HepG2 (cell line): ENCODE results near the gene LYPD3. TPM values are rescaled to one million over a fixed set of nuclear protein-coding genes. Genes with fewer than 3 reads are reported as not detected.

Experiments used
- ATAC-seq: fragments of 200-7000 bp; cut with Tn5 transposase; 3 replicates; pipeline ENCODE4 v1.9.1; 2020; ENCODE audit warnings: mild to moderate bottlenecking, moderate library complexity
- BruUV-seq: library from RNA; stranded (reverse); fragments of 400-500 nt; replicated peaks from 2 replicates; lab custom pipeline; 2021; lab: Mats Ljungman, UMichigan
- CTCF ChIA-PET: fragments of 300-600 bp; formaldehyde crosslinking; extraction: SDS; loops from one replicate; lab custom pipeline; 2021; ENCODE audit warnings: low total read pairs, inconsistent platforms, low intra/inter-chr PET ratio; lab: Yijun Ruan, JAX
- POLR2A ChIA-PET: fragments of 350-600 bp; sonication (Branson Sonifier 250); formaldehyde crosslinking; loops from one replicate; lab custom pipeline; 2020; ENCODE audit warnings: antibody characterized with exemption, inconsistent platforms; lab: Yijun Ruan, JAX
- DNase-seq: peaks from one replicate; pipeline ENCODE4 v3.0.0-alpha.2; 2015; ENCODE audit warnings: low spot score
- FAIRE-seq: peaks from 3 replicates; lab custom pipeline; 2011; peaks lifted over from hg19 to GRCh38; lab: Jason Lieb, UNC
- H2AFZ ChIP-seq: one replicate; pipeline ENCODE4 v1.6.1; 2011; ENCODE audit warnings: low read length, inconsistent platforms
- H3K27ac ChIP-seq: fragments of 300-600 bp; 3 replicates; pipeline ENCODE4 v1.8.0; 2011; ENCODE audit warnings: mixed run types, mild to moderate bottlenecking, mixed read lengths, low read length, inconsistent platforms; ENCODE audit not compliant: insufficient read depth; ENCODE audit errors: extremely low read length
- H3K27me3 ChIP-seq, 2 experiments: fragments of 200-600 bp in 1 of 2; 2 replicates in 1 of 2; 3 replicates in 1 of 2; pipeline versions ENCODE4 v1.6.0 to v1.8.0; 2011; ENCODE audit warnings: low read length in 2 of 2, mild to moderate bottlenecking in 2 of 2, moderate library complexity in 2 of 2, inconsistent platforms in 1 of 2; ENCODE audit not compliant: insufficient read depth in 2 of 2, control insufficient read depth in 1 of 2
- H3K36me3 ChIP-seq, 2 experiments: fragments of 200-600 bp in 1 of 2; replicated peaks in 1 of 2; 2 replicates in 1 of 2; 3 replicates in 1 of 2; pipeline versions ENCODE4 v1.5.1 to v1.8.0; 2011; ENCODE audit warnings: low read length in 2 of 2, inconsistent platforms in 1 of 2; ENCODE audit not compliant: insufficient read depth in 2 of 2, control insufficient read depth in 1 of 2
- H3K4me1 ChIP-seq: 2 replicates; pipeline ENCODE4 v1.5.1; 2012; ENCODE audit warnings: low read length, inconsistent platforms; ENCODE audit not compliant: insufficient read depth
- H3K4me2 ChIP-seq: 2 replicates; pipeline ENCODE4 v1.6.0; 2011; ENCODE audit warnings: low read depth, low read length, inconsistent platforms
- H3K4me3 ChIP-seq, 3 experiments: fragments of 200-600 bp in 1 of 3; sonication (generic), shearing (Covaris generic) in 1 of 3; replicated peaks in 1 of 3; 2 replicates each; pipeline ENCODE4 v1.5.1; 2011 to 2016; ENCODE audit warnings: low read length in 3 of 3, inconsistent platforms in 2 of 3, low read depth in 2 of 3, mild to moderate bottlenecking in 2 of 3, control low read depth in 1 of 3, mixed read lengths in 1 of 3; ENCODE audit not compliant: insufficient read depth in 1 of 3
- H3K79me2 ChIP-seq: one replicate; pipeline ENCODE4 v1.6.1; 2011; ENCODE audit warnings: low read length, inconsistent platforms; ENCODE audit not compliant: insufficient read depth
- H3K9ac ChIP-seq: 2 replicates; pipeline ENCODE4 v1.6.0; 2011; ENCODE audit warnings: mild to moderate bottlenecking, low read depth, low read length, inconsistent platforms; ENCODE audit not compliant: insufficient read depth
- H3K9me3 ChIP-seq: 2 replicates; pipeline ENCODE4 v1.5.1; 2012; ENCODE audit warnings: mild to moderate bottlenecking, low read length
- H4K20me1 ChIP-seq: 2 replicates; pipeline ENCODE4 v1.6.0; 2011; ENCODE audit warnings: inconsistent platforms, mild to moderate bottlenecking, low read length, moderate library complexity; ENCODE audit not compliant: insufficient read depth
- CTCF ChIP-seq: sonication (generic); formaldehyde crosslinking; IDR thresholded peaks from 2 replicates; pipeline ENCODE4 v1.5.0; 2020; ENCODE audit warnings: mild to moderate bottlenecking, missing genetic modification reagents, moderate library complexity
- HNRNPK ChIP-seq: fragments of 200-400 bp; formaldehyde crosslinking; IDR thresholded peaks from 2 replicates; pipeline ENCODE4 v1.6.1; 2018; ENCODE audit warnings: low read length, low read depth, moderate library complexity, mild to moderate bottlenecking; ENCODE audit not compliant: poor library complexity, severe bottlenecking
- PHF5A ChIP-seq: IDR thresholded peaks from one replicate; pipeline ENCODE4 v1.6.1; 2018; ENCODE audit warnings: low read depth, missing genetic modification reagents; ENCODE audit not compliant: unreplicated experiment
- STAG1 ChIP-seq: sonication (generic); formaldehyde crosslinking; IDR thresholded peaks from 2 replicates; pipeline ENCODE4 v1.4.0; 2020; ENCODE audit warnings: missing genetic modification reagents
- ZNF333 ChIP-seq: sonication (generic); formaldehyde crosslinking; IDR thresholded peaks from 2 replicates; pipeline ENCODE4 v1.4.0; 2020; ENCODE audit warnings: mild to moderate bottlenecking, missing genetic modification reagents, borderline replicate concordance
- ZNF512 ChIP-seq: sonication (generic); formaldehyde crosslinking; IDR thresholded peaks from 2 replicates; pipeline ENCODE4 v1.4.0; 2020; ENCODE audit warnings: mild to moderate bottlenecking, missing genetic modification reagents
- WGBS: methylation state at CpG from one replicate; pipeline ENCODE4 v1.1.6; 2017; ENCODE audit warnings: low lambda C conversion rate; 5-methylcytosine and 5-hydroxymethylcytosine counted together
- in situ Hi-C: cut with HindIII; loops from 2 replicates; pipeline ENCODE4 v1.10.0; 2017; ENCODE audit warnings: low pct_unique_long_range_greater_than_20kb; ENCODE audit not compliant: extremely low pct_ligation_motif_present
- intact Hi-C: fragments of 100-400 bp; cut with micrococcal nuclease; formaldehyde crosslinking; loops from one replicate; pipeline ENCODE4 v1.10.0; 2022; ENCODE audit not compliant: unreplicated experiment
- polyA plus RNA-seq, 8 experiments: library from polyadenylated mRNA; depleted of rRNA in 3 of 8; stranded (reverse) in 7 of 8; unstranded in 1 of 8; fragments of >200 nt; fragmentation: Illumina TruSeq in 4 of 8; extraction: Trizol in 4 of 8; gene quantifications; 2 replicates each; pipeline versions ENCODE4 v1.2.1 to v1.2.3, GENCODE V29; 2011 to 2016; ENCODE audit warnings: low read depth in 4 of 8, missing spikeins in 1 of 8, mixed read lengths in 1 of 8; ENCODE audit not compliant: insufficient read depth in 1 of 8
- total RNA-seq, 5 experiments: library from RNA; depleted of rRNA; stranded (reverse); fragments of >200 nt; fragmentation: Illumina TruSeq; extraction: Trizol; gene quantifications; 2 replicates each; pipeline ENCODE4 v1.2.3, GENCODE V29; 2016; ENCODE audit warnings: low read depth in 1 of 5

LYPD3 gene
- total and polyA plus RNA-seq, 2 of the 13 experiments (the other 11 are each of a cell fraction or from before 2014, with no cell fraction given) = 0.51 to 1.5 TPM

DNA sequence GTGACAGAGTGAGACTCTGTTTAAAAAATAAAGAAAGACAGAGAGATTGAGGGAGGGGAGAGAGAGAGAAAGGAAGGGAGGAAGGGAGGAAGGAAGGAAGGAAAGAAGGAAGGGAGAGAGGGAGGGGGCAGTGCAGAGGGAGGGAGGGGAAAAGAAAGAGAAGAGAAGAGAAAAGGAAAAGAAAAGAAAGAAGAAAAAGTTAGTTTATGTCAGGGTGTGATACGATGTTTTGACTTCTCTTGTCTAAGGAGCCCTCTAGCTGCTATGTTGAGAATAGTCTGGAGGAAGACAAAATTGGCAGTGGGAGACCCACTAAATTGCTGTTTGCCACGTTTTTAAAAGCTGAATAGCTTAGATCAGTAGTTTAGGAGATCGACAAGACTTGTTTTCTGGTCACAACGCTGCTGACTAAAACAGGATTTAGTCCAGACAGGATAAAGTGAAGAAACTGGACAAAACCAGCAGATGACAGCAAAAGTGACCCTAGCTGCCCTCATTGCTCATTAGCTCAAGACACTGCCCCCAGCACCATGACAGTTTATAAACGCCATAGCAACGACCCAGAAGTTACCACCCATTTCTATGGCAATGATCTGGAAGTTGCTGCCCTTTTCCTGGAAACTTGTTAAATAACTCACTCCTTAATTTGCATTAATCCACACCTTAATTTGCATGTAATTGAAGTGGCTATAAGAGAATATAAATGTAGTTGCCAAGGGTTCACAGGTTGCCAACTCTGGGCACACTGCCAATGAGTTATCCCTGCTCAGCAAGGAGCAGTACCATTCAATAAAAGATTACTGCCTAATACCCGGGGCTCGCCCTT, 39.6 kb downstream of the LYPD3 start:
- Histone ChIP-seq H3K4me3 (no peak overlapping the region), H3K9me3 (no peaks in the 10 kb centered on the region), H3K36me3 (no peaks in the 10 kb centered on the region), H2AFZ (no peak overlapping the region), H3K27me3 (no peaks in the 10 kb centered on the region), H3K9ac (no peak overlapping the region), H3K4me2 (no peak overlapping the region), H3K79me2 (no peaks in the 10 kb centered on the region), H3K4me1 (no peaks in the 10 kb centered on the region), H4K20me1 (no peaks in the 10 kb centered on the region), H3K27ac (no peak overlapping the region)
- no TSS peak for BruUV-seq
- 21% methylated on average over 8 of the region's 8 CpGs for WGBS
- FAIRE-seq = peak; percentile 68
- ChIA-PET CTCF (no interaction called here), POLR2A (no interaction called here)
- in situ Hi-C loops = no loop called here
- no peak for DNase-seq
- ATAC-seq = peak; percentile 48; the same call in 1 of the 3 replicates
- TF ChIP-seq STAG1 (CRISPR knock-in tag) (peak; percentile 32), CTCF (CRISPR knock-in tag) (peak; percentile 46), ZNF333 (CRISPR knock-in tag) (no peak), HNRNPK (peak; percentile 43), ZNF512 (peak; percentile 92; the same call in 1 of the 2 replicates), PHF5A (no peak)
- intact Hi-C loops = no loop called here
